ENCODE measurements around the gene ZNF496.

Gene ZNF496

DNA sequence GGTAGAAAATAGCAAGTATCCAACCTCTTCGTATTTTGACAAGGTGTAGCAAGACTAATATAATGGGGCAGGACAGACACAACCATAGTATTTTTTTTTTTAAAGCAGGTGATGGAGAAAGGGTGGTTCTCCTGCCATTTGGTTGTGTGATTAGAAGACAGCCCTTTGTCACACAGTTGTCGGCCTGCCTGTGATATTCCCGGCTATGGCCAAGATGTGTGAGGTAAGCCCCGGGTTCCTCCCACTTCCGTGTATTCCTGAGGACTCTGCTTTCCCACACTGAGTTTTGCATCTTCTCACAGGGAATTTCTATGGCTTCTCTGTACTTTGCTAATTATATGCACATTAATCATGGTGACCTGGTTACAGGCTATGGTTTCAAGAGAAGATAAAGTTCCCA lies 35.9 kb downstream of the ZNF496 start:
- H3K36me3 ChIP-seq (ENCODE audit: control insufficient read depth in 1 of 2, insufficient read depth in 2 of 2, low read length in 2 of 2) = peaks cover 17 to 29% of the 10 kb centered on the region in 2 experiments
- no peak overlapping the region for H3K4me2 ChIP-seq (ENCODE audit: low read length)
- no CpG with 5 or more reads among the region's 5 CpGs for WGBS (ENCODE audit: extremely low coverage, insufficient coverage, insufficient read length)
- H2BK12ac ChIP-seq (ENCODE audit: low read length) = no peak overlapping the region
- H2AK5ac ChIP-seq (ENCODE audit: low read length) = no peak overlapping the region
- H2BK5ac ChIP-seq (ENCODE audit: low read depth, low read length, poor library complexity) = no peak overlapping the region
- H3K79me2 ChIP-seq (ENCODE audit: control insufficient read depth, insufficient read depth, low read length, poor library complexity) = no peaks in the 10 kb centered on the region
- no peak overlapping the region for H3K4me3 ChIP-seq (ENCODE audit: low read depth, low read length)
- H3K27me3 ChIP-seq (ENCODE audit: insufficient read depth, low read length) = no peaks in the 10 kb centered on the region
- H2BK120ac ChIP-seq (ENCODE audit: insufficient read depth, low read length, poor library complexity) = no peak overlapping the region
- H3K4ac ChIP-seq (ENCODE audit: low read depth, low read length) = no peak overlapping the region
- H4K8ac ChIP-seq (ENCODE audit: low read depth, low read length) = no peak overlapping the region
- no peak overlapping the region for H4K91ac ChIP-seq (ENCODE audit: low read depth, low read length)
- no peak overlapping the region for H3K14ac ChIP-seq (ENCODE audit: low read length)
- DNase-seq = no peak
- H3K4me1 ChIP-seq (ENCODE audit: control insufficient read depth in 1 of 2, insufficient read depth in 2 of 2, low read length in 2 of 2) = peaks cover 6 to 13% of the 10 kb centered on the region in 2 experiments
- no peak overlapping the region for H3K27ac ChIP-seq (ENCODE audit: low read depth, low read length)
- H3K79me1 ChIP-seq (ENCODE audit: low read length) = no peaks in the 10 kb centered on the region
- H4K12ac ChIP-seq (ENCODE audit: low read depth, low read length) = no peak overlapping the region
- H2AFZ ChIP-seq (ENCODE audit: insufficient read depth, low read length, poor library complexity) = no peak overlapping the region
- no peak overlapping the region for H3K18ac ChIP-seq (ENCODE audit: low read length)
- H3K9ac ChIP-seq (ENCODE audit: low read length) = no peak overlapping the region
- H3K23ac ChIP-seq (ENCODE audit: low read length) = no peak overlapping the region
- H3K9me3 ChIP-seq (ENCODE audit: insufficient read depth, low read depth, low read length) = peaks cover 2% of the 10 kb centered on the region

DNA sequence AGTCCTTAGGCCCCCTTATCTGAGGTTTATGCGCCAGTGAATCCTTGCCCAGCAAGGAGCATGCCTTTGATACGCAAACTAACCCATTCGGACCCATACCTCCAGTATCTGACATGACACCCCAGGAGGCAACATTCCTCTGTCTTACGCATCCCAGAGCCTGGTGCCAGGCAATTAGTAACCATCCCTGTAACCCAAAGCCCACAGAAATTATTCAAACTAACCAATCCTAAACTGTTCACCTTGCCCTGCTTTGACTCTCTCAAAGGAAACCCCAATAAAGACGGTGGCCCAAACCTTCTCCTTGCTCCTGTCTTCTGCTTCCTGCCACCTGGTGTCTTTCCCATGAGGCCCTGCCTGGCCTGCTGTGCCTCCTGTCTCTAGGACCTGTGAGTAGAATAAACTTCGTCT lies 36.4 kb downstream of the ZNF496 start:
- no peak overlapping the region for H4K8ac ChIP-seq (ENCODE audit: low read depth, low read length)
- H3K27ac ChIP-seq (ENCODE audit: low read depth, low read length) = no peak overlapping the region
- no peaks in the 10 kb centered on the region for H3K79me1 ChIP-seq (ENCODE audit: low read length)
- no peak overlapping the region for H3K4me3 ChIP-seq (ENCODE audit: low read depth, low read length)
- H3K36me3 ChIP-seq (ENCODE audit: control insufficient read depth in 1 of 2, insufficient read depth in 2 of 2, low read length in 2 of 2) = peaks cover 12 to 24% of the 10 kb centered on the region in 2 experiments
- no peak overlapping the region for H3K4ac ChIP-seq (ENCODE audit: low read depth, low read length)
- H2AFZ ChIP-seq (ENCODE audit: insufficient read depth, low read length, poor library complexity) = no peak overlapping the region
- no peaks in the 10 kb centered on the region for H3K79me2 ChIP-seq (ENCODE audit: control insufficient read depth, insufficient read depth, low read length, poor library complexity)
- no peak overlapping the region for H4K91ac ChIP-seq (ENCODE audit: low read depth, low read length)
- no peak overlapping the region for H3K9ac ChIP-seq (ENCODE audit: low read length)
- H3K9me3 ChIP-seq (ENCODE audit: insufficient read depth, low read depth, low read length) = peaks cover 2% of the 10 kb centered on the region
- peaks cover 7 to 13% of the 10 kb centered on the region in 2 experiments for H3K4me1 ChIP-seq (ENCODE audit: control insufficient read depth in 1 of 2, insufficient read depth in 2 of 2, low read length in 2 of 2)
- H2BK120ac ChIP-seq (ENCODE audit: insufficient read depth, low read length, poor library complexity) = no peak overlapping the region
- no peak overlapping the region for H3K14ac ChIP-seq (ENCODE audit: low read length)
- H3K23ac ChIP-seq (ENCODE audit: low read length) = no peak overlapping the region
- no peak overlapping the region for H3K4me2 ChIP-seq (ENCODE audit: low read length)
- H2BK5ac ChIP-seq (ENCODE audit: low read depth, low read length, poor library complexity) = no peak overlapping the region
- H3K18ac ChIP-seq (ENCODE audit: low read length) = no peak overlapping the region
- no peak for DNase-seq
- no CpG with 5 or more reads among the region's 6 CpGs for WGBS (ENCODE audit: extremely low coverage, insufficient coverage, insufficient read length)
- no peak overlapping the region for H2AK5ac ChIP-seq (ENCODE audit: low read length)
- no peak overlapping the region for H2BK12ac ChIP-seq (ENCODE audit: low read length)
- H4K12ac ChIP-seq (ENCODE audit: low read depth, low read length) = no peak overlapping the region
- H3K27me3 ChIP-seq (ENCODE audit: insufficient read depth, low read length) = no peaks in the 10 kb centered on the region

DNA sequence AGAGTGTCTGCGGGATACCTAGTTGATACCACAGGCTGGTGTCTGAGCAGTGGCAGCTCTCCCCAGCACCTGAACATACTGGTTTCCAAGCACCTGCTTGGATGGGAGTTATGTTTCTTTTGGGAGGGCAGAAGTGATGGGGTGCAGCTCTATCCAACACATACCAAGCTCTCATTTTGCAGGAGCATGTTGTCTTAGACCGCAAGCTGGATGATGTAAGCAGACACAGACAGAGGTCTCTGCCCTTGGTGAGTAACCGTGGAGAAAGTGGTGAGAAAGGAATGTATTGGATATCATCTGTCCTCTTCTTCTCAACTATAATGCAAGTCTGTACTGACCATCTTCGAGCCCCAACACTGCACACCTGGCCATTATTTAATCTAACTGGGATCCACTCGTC lies 37.4 kb downstream of the ZNF496 start:
- H4K91ac ChIP-seq (ENCODE audit: low read depth, low read length) = no peak overlapping the region
- H3K4ac ChIP-seq (ENCODE audit: low read depth, low read length) = no peak overlapping the region
- no peak overlapping the region for H3K23ac ChIP-seq (ENCODE audit: low read length)
- no peak overlapping the region for H3K4me3 ChIP-seq (ENCODE audit: low read depth, low read length)
- no CpG with 5 or more reads among the region's 5 CpGs for WGBS (ENCODE audit: extremely low coverage, insufficient coverage, insufficient read length)
- no peak overlapping the region for H3K9ac ChIP-seq (ENCODE audit: low read length)
- H2BK5ac ChIP-seq (ENCODE audit: low read depth, low read length, poor library complexity) = no peak overlapping the region
- no peak overlapping the region for H3K14ac ChIP-seq (ENCODE audit: low read length)
- H3K4me2 ChIP-seq (ENCODE audit: low read length) = no peak overlapping the region
- no peak overlapping the region for H3K27ac ChIP-seq (ENCODE audit: low read depth, low read length)
- no peaks in the 10 kb centered on the region for H3K27me3 ChIP-seq (ENCODE audit: insufficient read depth, low read length)
- no peaks in the 10 kb centered on the region for H3K79me1 ChIP-seq (ENCODE audit: low read length)
- no peak overlapping the region for H4K8ac ChIP-seq (ENCODE audit: low read depth, low read length)
- DNase-seq = no peak
- H3K18ac ChIP-seq (ENCODE audit: low read length) = no peak overlapping the region
- H3K9me3 ChIP-seq (ENCODE audit: insufficient read depth, low read depth, low read length) = peaks cover 2% of the 10 kb centered on the region
- H2AK5ac ChIP-seq (ENCODE audit: low read length) = no peak overlapping the region
- H2BK120ac ChIP-seq (ENCODE audit: insufficient read depth, low read length, poor library complexity) = no peak overlapping the region
- H3K36me3 ChIP-seq (ENCODE audit: control insufficient read depth in 1 of 2, insufficient read depth in 2 of 2, low read length in 2 of 2) = peaks cover 6 to 16% of the 10 kb centered on the region in 2 experiments
- no peaks in the 10 kb centered on the region for H3K79me2 ChIP-seq (ENCODE audit: control insufficient read depth, insufficient read depth, low read length, poor library complexity)
- no peak overlapping the region for H2BK12ac ChIP-seq (ENCODE audit: low read length)
- peaks cover 7 to 13% of the 10 kb centered on the region in 2 experiments for H3K4me1 ChIP-seq (ENCODE audit: control insufficient read depth in 1 of 2, insufficient read depth in 2 of 2, low read length in 2 of 2)
- no peak overlapping the region for H4K12ac ChIP-seq (ENCODE audit: low read depth, low read length)
- H2AFZ ChIP-seq (ENCODE audit: insufficient read depth, low read length, poor library complexity) = no peak overlapping the region

DNA sequence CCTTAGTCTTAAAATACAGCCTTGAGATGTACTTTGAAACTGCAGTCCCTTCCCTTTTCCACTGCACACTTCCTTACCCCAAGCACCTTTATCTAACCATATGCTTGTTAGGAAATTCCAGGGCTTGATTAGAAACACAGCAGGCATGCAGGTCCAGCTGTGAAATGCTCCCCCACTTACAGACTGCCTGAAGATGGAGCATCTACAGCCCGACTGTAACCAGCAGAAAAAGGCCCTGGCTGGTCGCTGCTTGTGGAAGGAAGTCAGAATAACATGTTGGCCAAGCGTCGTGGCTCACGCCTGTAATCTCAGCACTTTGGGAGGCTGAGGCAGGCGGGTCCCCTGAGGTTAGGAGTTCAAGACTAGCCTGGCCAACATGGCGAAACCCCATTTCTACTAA lies 38.6 kb downstream of the ZNF496 start:
- H3K9ac ChIP-seq (ENCODE audit: low read length) = no peak overlapping the region
- H3K4me3 ChIP-seq (ENCODE audit: low read depth, low read length) = no peak overlapping the region
- H4K91ac ChIP-seq (ENCODE audit: low read depth, low read length) = no peak overlapping the region
- H3K4ac ChIP-seq (ENCODE audit: low read depth, low read length) = no peak overlapping the region
- DNase-seq = no peak
- no peaks in the 10 kb centered on the region for H3K79me1 ChIP-seq (ENCODE audit: low read length)
- no peak overlapping the region for H2BK12ac ChIP-seq (ENCODE audit: low read length)
- no peak overlapping the region for H2AFZ ChIP-seq (ENCODE audit: insufficient read depth, low read length, poor library complexity)
- no peak overlapping the region for H4K12ac ChIP-seq (ENCODE audit: low read depth, low read length)
- peaks cover 2% of the 10 kb centered on the region for H3K9me3 ChIP-seq (ENCODE audit: insufficient read depth, low read depth, low read length)
- no peak overlapping the region for H4K8ac ChIP-seq (ENCODE audit: low read depth, low read length)
- WGBS (ENCODE audit: extremely low coverage, insufficient coverage, insufficient read length) = no CpG with 5 or more reads among the region's 7 CpGs
- no peak overlapping the region for H2BK120ac ChIP-seq (ENCODE audit: insufficient read depth, low read length, poor library complexity)
- H3K4me2 ChIP-seq (ENCODE audit: low read length) = no peak overlapping the region
- no peak overlapping the region for H3K18ac ChIP-seq (ENCODE audit: low read length)
- peaks cover 7 to 13% of the 10 kb centered on the region in 2 experiments for H3K4me1 ChIP-seq (ENCODE audit: control insufficient read depth in 1 of 2, insufficient read depth in 2 of 2, low read length in 2 of 2)
- H3K23ac ChIP-seq (ENCODE audit: low read length) = no peak overlapping the region
- H2BK5ac ChIP-seq (ENCODE audit: low read depth, low read length, poor library complexity) = no peak overlapping the region
- no peak overlapping the region for H3K27ac ChIP-seq (ENCODE audit: low read depth, low read length)
- H3K14ac ChIP-seq (ENCODE audit: low read length) = no peak overlapping the region
- H3K36me3 ChIP-seq (ENCODE audit: control insufficient read depth in 1 of 2, insufficient read depth in 2 of 2, low read length in 2 of 2) = peaks cover 3 to 6% of the 10 kb centered on the region in 2 experiments
- no peak overlapping the region for H2AK5ac ChIP-seq (ENCODE audit: low read length)
- no peaks in the 10 kb centered on the region for H3K79me2 ChIP-seq (ENCODE audit: control insufficient read depth, insufficient read depth, low read length, poor library complexity)
- H3K27me3 ChIP-seq (ENCODE audit: insufficient read depth, low read length) = no peaks in the 10 kb centered on the region

Measured in trophoblast cell (in vitro differentiated cells and primary cell).